ENCODE results near the gene MEOX1. TPM values are rescaled to one million over a fixed set of nuclear protein-coding genes. Genes with fewer than 3 reads are reported as not detected.

MEOX1 gene
- total and polyA plus RNA-seq, 2 of the 13 experiments (the other 11 are each of a cell fraction or from before 2014, with no cell fraction given): not detected

DNA sequence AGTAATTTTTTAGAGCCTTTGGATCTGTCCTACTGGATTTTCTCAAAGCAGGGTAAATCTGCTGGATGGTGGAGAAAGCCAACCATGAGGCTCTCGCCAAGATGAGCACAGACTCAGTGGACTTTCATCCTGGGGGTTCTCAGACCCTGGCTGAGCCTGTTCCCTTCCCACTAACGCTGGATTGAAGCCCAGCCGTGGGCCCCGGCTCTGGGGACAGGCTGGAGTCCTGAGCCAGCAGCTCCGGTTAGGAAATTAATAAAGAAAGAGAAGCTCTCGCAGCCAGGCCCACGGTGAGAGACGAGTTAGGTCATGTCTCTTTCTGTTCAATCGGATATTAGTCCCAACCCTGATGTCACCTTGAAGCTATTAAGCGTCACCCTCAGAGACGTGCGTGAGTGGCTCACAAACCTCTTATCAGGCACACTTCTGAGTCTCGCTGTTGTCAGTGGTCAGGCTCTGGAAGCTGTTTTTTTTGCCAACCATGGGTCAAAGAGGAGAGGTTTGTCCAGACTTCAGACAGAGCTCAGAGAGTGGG is 27.1 kb downstream of the MEOX1 start (continued):
- no peak; the same call in 1 of the 2 replicates for TF ChIP-seq ZNF710 (CRISPR knock-in tag; IDR thresholded peaks at IDR 0.05; ENCODE audit: borderline replicate concordance)
- no peak for TF ChIP-seq NR2F1 (CRISPR knock-in tag; IDR thresholded peaks at IDR 0.05)
- TF ChIP-seq KDM5B (CRISPR knock-in tag; IDR thresholded peaks at IDR 0.05; ENCODE audit: borderline replicate concordance): peak; percentile 54; the same call in 1 of the 2 replicates
- TF ChIP-seq ZBTB7A (CRISPR knock-in tag; IDR thresholded peaks at IDR 0.05): no peak
- no peak for TF ChIP-seq GZF1 (CRISPR knock-in tag; IDR thresholded peaks at IDR 0.05)
- TF ChIP-seq IRX3 (CRISPR knock-in tag; IDR thresholded peaks at IDR 0.05; ENCODE audit: borderline replicate concordance, low read depth): no peak
- TF ChIP-seq TFE3 (CRISPR knock-in tag; IDR thresholded peaks at IDR 0.05): no peak
- no peak for TF ChIP-seq ZNF484 (CRISPR knock-in tag; IDR thresholded peaks at IDR 0.05; ENCODE audit: borderline replicate concordance, low read depth)
- TF ChIP-seq CHD4 (IDR thresholded peaks at IDR 0.05; ENCODE audit: borderline replicate concordance, low read length): no peak
- TF ChIP-seq, protein P1, sequence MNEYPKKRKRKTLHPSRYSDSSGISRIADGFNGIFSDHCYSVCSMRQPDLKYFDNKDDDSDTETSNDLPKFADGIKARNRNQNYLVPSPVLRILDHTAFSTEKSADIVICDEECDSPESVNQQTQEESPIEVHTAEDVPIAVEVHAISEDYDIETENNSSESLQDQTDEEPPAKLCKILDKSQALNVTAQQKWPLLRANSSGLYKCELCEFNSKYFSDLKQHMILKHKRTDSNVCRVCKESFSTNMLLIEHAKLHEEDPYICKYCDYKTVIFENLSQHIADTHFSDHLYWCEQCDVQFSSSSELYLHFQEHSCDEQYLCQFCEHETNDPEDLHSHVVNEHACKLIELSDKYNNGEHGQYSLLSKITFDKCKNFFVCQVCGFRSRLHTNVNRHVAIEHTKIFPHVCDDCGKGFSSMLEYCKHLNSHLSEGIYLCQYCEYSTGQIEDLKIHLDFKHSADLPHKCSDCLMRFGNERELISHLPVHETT (CRISPR knock-in tag; conservative IDR thresholded peaks at IDR 0.05): no peak
- no peak for TF ChIP-seq JUN (CRISPR knock-in tag; IDR thresholded peaks at IDR 0.05)
- peak; percentile 41 for TF ChIP-seq HNF4A (CRISPR knock-in tag; IDR thresholded peaks at IDR 0.05)
- no peak for TF ChIP-seq USF2 (IDR thresholded peaks at IDR 0.05; ENCODE audit: low read depth, low read length)
- no peak for TF ChIP-seq USF2 (CRISPR knock-in tag; IDR thresholded peaks at IDR 0.05; ENCODE audit: borderline replicate concordance)
- 0 out of 2 replicates have a peak, but pooled peaks have one; percentile 18 for TF ChIP-seq KDM2A (CRISPR knock-in tag; IDR thresholded peaks at IDR 0.05; ENCODE audit: borderline replicate concordance, low read depth)
- TF ChIP-seq TAF15 (IDR thresholded peaks at IDR 0.05; ENCODE audit: low read depth, low read length, poor library complexity, severe bottlenecking): no peak
- TF ChIP-seq ZBTB42 (CRISPR knock-in tag; IDR thresholded peaks at IDR 0.05): no peak
- TF ChIP-seq ZSCAN29 (CRISPR knock-in tag; conservative IDR thresholded peaks at IDR 0.05): 0 out of 2 replicates have a peak, but pooled peaks have one; percentile 53
- TF ChIP-seq ZNF205 (CRISPR knock-in tag; IDR thresholded peaks at IDR 0.05): no peak
- TF ChIP-seq ZBTB38 (CRISPR knock-in tag; IDR thresholded peaks at IDR 0.05): no peak; the same call in 1 of the 2 replicates
- TF ChIP-seq, protein P2, sequence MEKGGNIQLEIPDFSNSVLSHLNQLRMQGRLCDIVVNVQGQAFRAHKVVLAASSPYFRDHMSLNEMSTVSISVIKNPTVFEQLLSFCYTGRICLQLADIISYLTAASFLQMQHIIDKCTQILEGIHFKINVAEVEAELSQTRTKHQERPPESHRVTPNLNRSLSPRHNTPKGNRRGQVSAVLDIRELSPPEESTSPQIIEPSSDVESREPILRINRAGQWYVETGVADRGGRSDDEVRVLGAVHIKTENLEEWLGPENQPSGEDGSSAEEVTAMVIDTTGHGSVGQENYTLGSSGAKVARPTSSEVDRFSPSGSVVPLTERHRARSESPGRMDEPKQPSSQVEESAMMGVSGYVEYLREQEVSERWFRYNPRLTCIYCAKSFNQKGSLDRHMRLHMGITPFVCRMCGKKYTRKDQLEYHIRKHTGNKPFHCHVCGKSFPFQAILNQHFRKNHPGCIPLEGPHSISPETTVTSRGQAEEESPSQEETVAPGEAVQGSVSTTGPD (CRISPR knock-in tag; IDR thresholded peaks at IDR 0.05): no peak
- TF ChIP-seq CBFB (CRISPR knock-in tag; IDR thresholded peaks at IDR 0.05): no peak
